ENCODE results near the gene ACCSL.

The ACCSL gene

DNA sequence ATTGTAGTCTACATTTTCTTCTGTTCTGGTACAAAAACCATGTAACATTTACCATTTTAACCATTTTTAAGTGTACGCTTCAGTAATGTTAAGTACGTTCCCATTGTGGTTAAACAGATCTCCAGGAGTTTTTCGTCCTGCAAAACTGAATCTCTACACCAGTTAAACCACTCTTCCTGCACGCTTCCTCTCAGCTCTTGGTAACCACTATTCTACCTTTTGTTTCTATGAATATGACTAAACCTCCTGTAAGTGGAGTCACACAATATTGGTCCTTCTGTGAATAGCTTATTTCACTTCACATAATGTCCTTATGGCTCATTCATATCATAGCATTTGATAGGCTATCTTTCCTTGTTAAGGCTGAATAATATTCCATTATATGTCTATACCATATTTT is 40.6 kb downstream of the ACCSL start:
- no peak for DNase-seq (ENCODE audit: low spot score)

DNA sequence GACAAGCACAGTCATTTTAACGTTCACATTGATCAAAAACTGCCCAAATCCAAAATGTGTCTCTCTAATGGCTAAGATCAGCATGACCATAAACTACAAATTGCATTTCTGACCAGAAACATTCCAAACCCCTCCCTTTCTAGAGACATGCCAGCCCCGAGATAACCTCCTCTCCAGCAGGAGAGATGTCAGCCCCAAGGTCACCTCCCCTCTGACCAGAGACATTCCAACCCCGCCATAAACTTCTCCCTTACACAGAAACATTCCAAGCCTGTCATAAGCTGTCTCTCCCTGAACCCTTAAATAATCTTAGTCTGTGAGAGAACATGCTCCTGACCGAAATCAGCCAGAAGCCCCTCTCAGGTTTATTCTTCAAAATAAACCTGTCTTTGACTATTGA is 41.1 kb downstream of the ACCSL start:
- WGBS, 2 donors (ENCODE audit: extremely low coverage in 2 of 2, insufficient read length in 2 of 2, insufficient replicate concordance in 1 of 2), result no CpG with 5 or more reads among the region's 4 CpGs
- no peak overlapping the region for H2AFZ ChIP-seq (ENCODE audit: low read length)
- no peak for DNase-seq (ENCODE audit: low spot score)

More for the DNA sequence above, 40.6 kb downstream of the ACCSL start:
- Histone ChIP-seq H2BK120ac (ENCODE audit: low read depth, low read length) (no peak overlapping the region), H3K36me3 (replicated peaks in 1 of 2; ENCODE audit: control insufficient read depth in 2 of 2, insufficient read depth in 2 of 2, low read length in 2 of 2) (no peaks in the 10 kb centered on the region), H2AFZ (ENCODE audit: low read length) (no peak overlapping the region), H2BK12ac (ENCODE audit: low read length) (no peak overlapping the region), H3K27ac (replicated peaks; ENCODE audit: low read length) (no peak overlapping the region), H3K4me3 (ENCODE audit: low read length in 2 of 2) (no peak overlapping the region), H3K9me3 (replicated peaks in 1 of 2; ENCODE audit: control insufficient read depth in 2 of 2, insufficient read depth in 1 of 2, low read depth in 1 of 2, low read length in 2 of 2) (no peaks in the 10 kb centered on the region), H4K8ac (ENCODE audit: low read depth, low read length) (no peak overlapping the region), H4K91ac (ENCODE audit: low read depth, low read length, poor library complexity) (no peak overlapping the region), H3K18ac (ENCODE audit: low read length) (no peak overlapping the region), H2BK5ac (ENCODE audit: low read length) (no peak overlapping the region), H3K27me3 (ENCODE audit: control insufficient read depth in 3 of 3, insufficient read depth in 3 of 3, low read depth in 1 of 3, low read length in 3 of 3) (peaks cover 0 to 14% (median 2%) of the 10 kb centered on the region in 3 experiments), H2BK15ac (ENCODE audit: low read length) (no peak overlapping the region), H2AK5ac (ENCODE audit: low read depth, low read length) (no peak overlapping the region), H3K79me1 (ENCODE audit: low read depth, low read length) (no peaks in the 10 kb centered on the region), H3K4me2 (ENCODE audit: insufficient read depth, low read length, poor library complexity, severe bottlenecking) (no peak overlapping the region), H3K14ac (ENCODE audit: low read length) (no peak overlapping the region), H3K4ac (ENCODE audit: low read length) (no peak overlapping the region), H3K4me1 (ENCODE audit: control insufficient read depth in 2 of 2, insufficient read depth in 1 of 2, low read depth in 1 of 2, low read length in 2 of 2) (no peaks in the 10 kb centered on the region), H3K9ac (ENCODE audit: low read depth, low read length, poor library complexity) (no peak overlapping the region), H3K23ac (ENCODE audit: low read depth, low read length, poor library complexity) (no peak overlapping the region)
- no CpG with 5 or more reads among the region's 4 CpGs for WGBS, 2 donors (ENCODE audit: extremely low coverage in 2 of 2, insufficient read length in 2 of 2, insufficient replicate concordance in 1 of 2)

DNA sequence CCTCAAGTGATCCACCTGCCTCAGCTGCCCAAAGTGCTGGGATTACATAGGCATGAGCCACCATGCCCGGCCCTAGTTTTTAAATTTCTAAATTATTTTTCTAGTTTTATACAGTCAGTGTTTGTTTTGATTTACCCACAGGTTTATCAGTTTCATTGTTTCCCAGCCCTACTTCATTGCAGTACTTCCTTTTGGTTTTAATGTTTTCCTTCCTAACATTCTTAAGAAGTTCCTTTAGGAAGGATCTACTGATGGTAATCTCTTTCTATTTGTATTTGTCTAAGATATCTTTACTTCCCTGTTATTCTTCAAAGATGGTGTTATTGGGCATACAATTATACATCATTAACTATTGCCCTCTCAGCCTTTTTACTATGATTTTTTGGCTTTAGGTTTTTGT is 42.8 kb downstream of the ACCSL start:
- Histone ChIP-seq H3K14ac (ENCODE audit: low read length) (no peak overlapping the region), H3K36me3 (replicated peaks in 1 of 2; ENCODE audit: control insufficient read depth in 2 of 2, insufficient read depth in 2 of 2, low read length in 2 of 2) (no peaks in the 10 kb centered on the region), H2BK15ac (ENCODE audit: low read length) (no peak overlapping the region), H3K4me2 (ENCODE audit: insufficient read depth, low read length, poor library complexity, severe bottlenecking) (no peak overlapping the region), H2AK5ac (ENCODE audit: low read depth, low read length) (no peak overlapping the region), H2BK5ac (ENCODE audit: low read length) (no peak overlapping the region), H3K4me1 (ENCODE audit: control insufficient read depth in 2 of 2, insufficient read depth in 1 of 2, low read depth in 1 of 2, low read length in 2 of 2) (no peaks in the 10 kb centered on the region), H2BK120ac (ENCODE audit: low read depth, low read length) (no peak overlapping the region), H3K23ac (ENCODE audit: low read depth, low read length, poor library complexity) (no peak overlapping the region), H3K4me3 (ENCODE audit: low read length in 2 of 2) (no peak overlapping the region), H3K18ac (ENCODE audit: low read length) (no peak overlapping the region), H2AFZ (ENCODE audit: low read length) (no peak overlapping the region), H4K91ac (ENCODE audit: low read depth, low read length, poor library complexity) (no peak overlapping the region), H2BK12ac (ENCODE audit: low read length) (no peak overlapping the region), H3K9ac (ENCODE audit: low read depth, low read length, poor library complexity) (no peak overlapping the region), H3K27me3 (ENCODE audit: control insufficient read depth in 3 of 3, insufficient read depth in 3 of 3, low read depth in 1 of 3, low read length in 3 of 3) (peaks cover 0 to 14% (median 2%) of the 10 kb centered on the region in 3 experiments), H4K8ac (ENCODE audit: low read depth, low read length) (no peak overlapping the region), H3K4ac (ENCODE audit: low read length) (no peak overlapping the region), H3K79me1 (ENCODE audit: low read depth, low read length) (no peaks in the 10 kb centered on the region), H3K9me3 (replicated peaks in 1 of 2; ENCODE audit: control insufficient read depth in 2 of 2, insufficient read depth in 1 of 2, low read depth in 1 of 2, low read length in 2 of 2) (no peaks in the 10 kb centered on the region), H3K27ac (replicated peaks; ENCODE audit: low read length) (no peak overlapping the region)
- no peak for DNase-seq (ENCODE audit: low spot score)
- WGBS, 2 donors (ENCODE audit: extremely low coverage in 2 of 2, insufficient read length in 2 of 2, insufficient replicate concordance in 1 of 2), result no CpG with 5 or more reads among the region's 1 CpG

More for the DNA sequence above, 41.1 kb downstream of the ACCSL start:
- H4K91ac ChIP-seq (ENCODE audit: low read depth, low read length, poor library complexity), result no peak overlapping the region
- no peak overlapping the region for H2AK5ac ChIP-seq (ENCODE audit: low read depth, low read length)
- H3K18ac ChIP-seq (ENCODE audit: low read length), result no peak overlapping the region
- no peak overlapping the region for H2BK15ac ChIP-seq (ENCODE audit: low read length)
- H3K4me1 ChIP-seq (ENCODE audit: control insufficient read depth in 2 of 2, insufficient read depth in 1 of 2, low read depth in 1 of 2, low read length in 2 of 2), result no peaks in the 10 kb centered on the region
- no peaks in the 10 kb centered on the region for H3K36me3 ChIP-seq (replicated peaks in 1 of 2; ENCODE audit: control insufficient read depth in 2 of 2, insufficient read depth in 2 of 2, low read length in 2 of 2)
- no peaks in the 10 kb centered on the region for H3K79me1 ChIP-seq (ENCODE audit: low read depth, low read length)
- H3K9me3 ChIP-seq (replicated peaks in 1 of 2; ENCODE audit: control insufficient read depth in 2 of 2, insufficient read depth in 1 of 2, low read depth in 1 of 2, low read length in 2 of 2), result no peaks in the 10 kb centered on the region
- H2BK12ac ChIP-seq (ENCODE audit: low read length), result no peak overlapping the region
- no peak overlapping the region for H3K4me3 ChIP-seq (ENCODE audit: low read length in 2 of 2)
- H3K4ac ChIP-seq (ENCODE audit: low read length), result no peak overlapping the region
- no peak overlapping the region for H3K4me2 ChIP-seq (ENCODE audit: insufficient read depth, low read length, poor library complexity, severe bottlenecking)
- H2BK5ac ChIP-seq (ENCODE audit: low read length), result no peak overlapping the region
- H4K8ac ChIP-seq (ENCODE audit: low read depth, low read length), result no peak overlapping the region
- H3K9ac ChIP-seq (ENCODE audit: low read depth, low read length, poor library complexity), result no peak overlapping the region
- no peak overlapping the region for H2BK120ac ChIP-seq (ENCODE audit: low read depth, low read length)
- H3K14ac ChIP-seq (ENCODE audit: low read length), result no peak overlapping the region
- H3K27me3 ChIP-seq (ENCODE audit: control insufficient read depth in 3 of 3, insufficient read depth in 3 of 3, low read depth in 1 of 3, low read length in 3 of 3), result peaks cover 0 to 14% (median 2%) of the 10 kb centered on the region in 3 experiments
- H3K27ac ChIP-seq (replicated peaks; ENCODE audit: low read length), result no peak overlapping the region
- H3K23ac ChIP-seq (ENCODE audit: low read depth, low read length, poor library complexity), result no peak overlapping the region

- Histone ChIP-seq H3K9ac (ENCODE audit: low read depth, low read length, poor library complexity) (no peak overlapping the region), H3K4me3 (ENCODE audit: low read length in 2 of 2) (no peak overlapping the region), H3K4ac (ENCODE audit: low read length) (no peak overlapping the region), H2BK5ac (ENCODE audit: low read length) (no peak overlapping the region), H3K4me1 (ENCODE audit: control insufficient read depth in 2 of 2, insufficient read depth in 1 of 2, low read depth in 1 of 2, low read length in 2 of 2) (no peaks in the 10 kb centered on the region), H4K91ac (ENCODE audit: low read depth, low read length, poor library complexity) (no peak overlapping the region), H2AK5ac (ENCODE audit: low read depth, low read length) (no peak overlapping the region), H2AFZ (ENCODE audit: low read length) (peak overlapping the region; percentile 40), H3K23ac (ENCODE audit: low read depth, low read length, poor library complexity) (no peak overlapping the region), H2BK15ac (ENCODE audit: low read length) (no peak overlapping the region), H3K36me3 (replicated peaks in 1 of 2; ENCODE audit: control insufficient read depth in 2 of 2, insufficient read depth in 2 of 2, low read length in 2 of 2) (no peaks in the 10 kb centered on the region), H2BK120ac (ENCODE audit: low read depth, low read length) (no peak overlapping the region), H4K8ac (ENCODE audit: low read depth, low read length) (no peak overlapping the region), H3K9me3 (replicated peaks in 1 of 2; ENCODE audit: control insufficient read depth in 2 of 2, insufficient read depth in 1 of 2, low read depth in 1 of 2, low read length in 2 of 2) (no peaks in the 10 kb centered on the region), H3K27me3 (ENCODE audit: control insufficient read depth in 3 of 3, insufficient read depth in 3 of 3, low read depth in 1 of 3, low read length in 3 of 3) (peaks cover 0 to 14% (median 2%) of the 10 kb centered on the region in 3 experiments), H3K27ac (replicated peaks; ENCODE audit: low read length) (no peak overlapping the region), H3K79me1 (ENCODE audit: low read depth, low read length) (peaks cover 4% of the 10 kb centered on the region), H3K14ac (ENCODE audit: low read length) (no peak overlapping the region), H3K18ac (ENCODE audit: low read length) (no peak overlapping the region), H3K4me2 (ENCODE audit: insufficient read depth, low read length, poor library complexity, severe bottlenecking) (no peak overlapping the region), H2BK12ac (ENCODE audit: low read length) (no peak overlapping the region)
- no CpG with 5 or more reads among the region's 11 CpGs for WGBS, 2 donors (ENCODE audit: extremely low coverage in 2 of 2, insufficient read length in 2 of 2, insufficient replicate concordance in 1 of 2)
- DNase-seq (ENCODE audit: low spot score), result peak; percentile 84
These were observed 46.6 kb downstream of the ACCSL start for GRCh38 chr11:44094260-44094868.
